NCI-H446 (cell line): Measurements from ENCODE around the gene IFI27.
"Not testable (repeated sequence)": the region's sequence is repeated elsewhere in the genome, so short reads cannot be mapped to it uniquely, and the experiment has no call there.

Experiments used
- DNase-seq, 2 experiments: peaks; one replicate each; lab custom pipeline; 2025; lab: John Stamatoyannopoulos, UW

IFI27 gene

GRCh38 chr14:94152676-94153075, 42.1 kb downstream of the IFI27 start:
- DNase-seq = no peak

GRCh38 chr14:94153750-94154342, 43.3 kb downstream of the IFI27 start:
- DNase-seq = no peak

- not testable (repeated sequence) for DNase-seq
These were observed 45.6 kb downstream of the IFI27 start for GRCh38 chr14:94156143-94156542.

GRCh38 chr14:94157197-94157596, 46.7 kb downstream of the IFI27 start:
- no peak for DNase-seq

- no peak for DNase-seq
These were observed 47.8 kb downstream of the IFI27 start for GRCh38 chr14:94158239-94158883.

- no peak for DNase-seq
These were observed 50.5 kb downstream of the IFI27 start for GRCh38 chr14:94161058-94161457.

- DNase-seq = no peak
These were observed 51.4 kb downstream of the IFI27 start for GRCh38 chr14:94161981-94162380.

GRCh38 chr14:94162466-94162865, 51.9 kb downstream of the IFI27 start:
- no peak for DNase-seq

- no peak for DNase-seq
These were observed 53.3 kb downstream of the IFI27 start for GRCh38 chr14:94163796-94164195.

GRCh38 chr14:94164685-94165431, 54.3 kb downstream of the IFI27 start:
- no peak for DNase-seq

- no peak for DNase-seq
These were observed 55.2 kb downstream of the IFI27 start for GRCh38 chr14:94165744-94166143.
